ENCODE measurements around the gene CMYA5.

GRCh38 chr5:79729679-79730078 lies 40.0 kb downstream of the CMYA5 start:
- TF ChIP-seq, protein P1, sequence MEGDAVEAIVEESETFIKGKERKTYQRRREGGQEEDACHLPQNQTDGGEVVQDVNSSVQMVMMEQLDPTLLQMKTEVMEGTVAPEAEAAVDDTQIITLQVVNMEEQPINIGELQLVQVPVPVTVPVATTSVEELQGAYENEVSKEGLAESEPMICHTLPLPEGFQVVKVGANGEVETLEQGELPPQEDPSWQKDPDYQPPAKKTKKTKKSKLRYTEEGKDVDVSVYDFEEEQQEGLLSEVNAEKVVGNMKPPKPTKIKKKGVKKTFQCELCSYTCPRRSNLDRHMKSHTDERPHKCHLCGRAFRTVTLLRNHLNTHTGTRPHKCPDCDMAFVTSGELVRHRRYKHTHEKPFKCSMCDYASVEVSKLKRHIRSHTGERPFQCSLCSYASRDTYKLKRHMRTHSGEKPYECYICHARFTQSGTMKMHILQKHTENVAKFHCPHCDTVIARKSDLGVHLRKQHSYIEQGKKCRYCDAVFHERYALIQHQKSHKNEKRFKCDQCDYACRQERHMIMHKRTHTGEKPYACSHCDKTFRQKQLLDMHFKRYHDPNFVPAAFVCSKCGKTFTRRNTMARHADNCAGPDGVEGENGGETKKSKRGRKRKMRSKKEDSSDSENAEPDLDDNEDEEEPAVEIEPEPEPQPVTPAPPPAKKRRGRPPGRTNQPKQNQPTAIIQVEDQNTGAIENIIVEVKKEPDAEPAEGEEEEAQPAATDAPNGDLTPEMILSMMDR (IDR thresholded peaks at IDR 0.05 in 2 of 3, conservative IDR thresholded peaks at IDR 0.05 in 1 of 3; ENCODE audit: insufficient read depth in 2 of 3, low read depth in 1 of 3, low read length in 3 of 3) = no peak
- TF ChIP-seq DPF2 (IDR thresholded peaks at IDR 0.05) = no peak

All from K562 (cell line).